RPMI8226 (cell line): Measurements from ENCODE around the gene CCDC85C.

ENCODE experiments used
- DNase-seq: peaks from one replicate; pipeline ENCODE4 v3.0.0-alpha.2; 2015

The CCDC85C gene

GRCh38 chr14:99628887-99629618 lies 25.0 kb upstream of the CCDC85C start:
- DNase-seq = peak; percentile 73

DNA sequence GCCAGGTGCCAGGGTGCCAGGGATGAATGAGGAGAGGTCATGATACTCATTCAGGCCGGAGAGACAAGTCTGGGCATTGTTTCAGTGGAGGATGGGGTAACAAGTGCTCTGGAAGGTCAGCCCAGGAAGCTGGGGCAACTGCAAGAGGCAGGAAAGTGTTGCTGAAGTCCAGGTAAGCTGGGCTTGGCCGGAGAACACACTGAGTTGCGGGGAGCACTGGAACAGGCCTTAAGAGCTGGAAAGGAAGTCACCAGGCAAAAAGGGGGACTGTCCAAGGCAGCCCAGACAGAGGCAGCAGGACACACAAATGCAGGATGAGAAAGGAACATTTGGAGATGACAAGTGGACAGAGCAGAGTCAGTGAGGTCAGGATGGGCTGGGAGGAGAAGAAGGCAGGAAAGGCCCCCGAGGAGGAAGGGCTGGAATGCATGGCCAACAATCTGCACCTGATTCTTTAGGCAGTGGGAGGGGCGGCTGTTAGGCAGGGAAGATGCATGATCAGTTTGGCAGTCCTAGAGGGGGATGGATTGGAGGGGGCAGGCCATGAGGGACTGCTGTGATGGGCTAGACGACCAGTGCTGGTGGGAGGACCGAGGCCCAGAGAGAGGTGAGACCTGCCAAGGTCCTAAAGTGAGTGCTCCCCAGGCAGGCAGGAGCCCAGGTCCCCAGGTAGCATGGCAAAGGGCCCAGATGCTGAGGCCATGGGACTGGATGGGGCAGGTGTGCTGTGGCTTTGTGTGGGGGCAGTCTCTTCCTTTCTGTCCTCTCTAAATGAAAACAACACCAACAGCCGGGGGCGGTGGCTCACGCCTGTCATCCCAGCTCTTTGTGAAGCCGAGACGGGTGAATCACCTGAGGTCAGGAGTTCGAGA lies 23.7 kb upstream of the CCDC85C start:
- DNase-seq = peak; percentile 71

GRCh38 chr14:99627100-99627499 lies 23.1 kb upstream of the CCDC85C start:
- no peak for DNase-seq

DNA sequence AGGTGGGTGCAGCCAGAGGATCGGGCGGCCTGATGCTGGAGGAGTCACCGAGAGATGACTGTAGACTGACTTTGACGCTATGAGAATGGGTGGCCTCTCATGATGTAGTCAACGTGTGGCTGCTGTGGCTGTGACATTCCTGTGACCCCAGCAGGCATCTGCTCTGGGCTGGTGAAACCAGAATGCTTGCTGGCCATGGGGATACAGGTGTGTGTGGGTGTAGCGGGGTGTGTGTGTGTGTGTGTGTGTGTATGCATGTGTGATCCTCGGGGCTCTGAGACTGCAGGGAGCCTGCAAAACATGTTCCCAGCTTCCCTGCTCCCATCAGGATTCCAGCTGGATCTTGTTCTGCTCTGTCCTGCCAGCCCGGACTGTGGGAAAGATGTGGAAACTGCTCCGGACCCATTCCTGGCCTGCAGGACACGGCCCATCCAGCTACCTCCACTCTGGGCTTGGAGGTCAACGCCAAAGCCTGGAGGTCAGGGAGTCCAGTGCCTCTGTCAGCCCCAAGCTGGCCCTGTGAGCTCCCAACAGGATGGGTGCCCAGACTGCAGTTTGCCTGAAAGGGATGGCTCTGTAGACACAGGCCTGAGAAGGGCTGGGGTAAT lies 22.1 kb upstream of the CCDC85C start:
- peak; percentile 67 for DNase-seq

DNA sequence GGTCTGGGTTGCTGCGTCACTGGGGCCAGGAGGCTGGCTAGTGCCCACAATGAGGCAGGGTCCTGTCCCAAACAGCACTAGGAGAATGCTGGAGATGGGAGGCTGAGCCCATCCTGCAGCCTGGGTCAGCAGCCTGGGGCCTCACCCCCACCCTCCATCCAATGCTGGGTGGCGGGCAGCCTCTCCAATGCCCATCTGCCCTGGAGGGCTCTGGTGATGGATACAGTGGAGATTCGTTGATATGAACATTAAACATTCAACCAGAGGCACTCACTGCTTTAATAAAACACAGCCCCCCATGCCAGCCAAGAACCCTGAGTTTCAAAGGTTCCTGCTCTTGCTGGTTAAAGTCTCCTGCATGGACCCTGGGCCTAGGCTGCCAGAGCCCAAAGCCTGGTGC lies 21.5 kb upstream of the CCDC85C start:
- no peak for DNase-seq

- peak; percentile 47 for DNase-seq
These were observed 21.0 kb upstream of the CCDC85C start for GRCh38 chr14:99624971-99625370.

DNA sequence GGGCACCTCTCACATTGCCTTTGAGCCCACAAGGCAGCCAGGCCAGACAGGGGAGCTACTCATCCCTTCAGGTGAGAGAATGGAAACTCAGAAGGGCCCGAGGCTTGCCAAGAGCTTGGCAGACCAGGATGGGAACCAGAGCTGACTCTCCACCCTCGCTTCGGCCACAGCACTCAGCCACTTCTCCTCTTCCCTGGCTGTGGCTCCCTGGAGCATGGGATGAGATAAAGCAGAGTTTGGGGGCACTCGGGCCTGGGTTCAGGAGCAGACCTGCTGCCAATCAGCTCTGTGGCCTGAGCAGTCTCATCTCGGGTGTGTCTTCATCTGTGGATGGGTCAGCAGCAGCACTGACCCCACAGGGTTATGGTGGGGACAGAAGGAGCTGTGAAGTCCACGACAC lies 20.0 kb upstream of the CCDC85C start:
- no peak for DNase-seq

GRCh38 chr14:99621948-99622347 lies 17.9 kb upstream of the CCDC85C start:
- DNase-seq = no peak

- DNase-seq = no peak
These were observed 16.1 kb upstream of the CCDC85C start for GRCh38 chr14:99619835-99620834.

DNA sequence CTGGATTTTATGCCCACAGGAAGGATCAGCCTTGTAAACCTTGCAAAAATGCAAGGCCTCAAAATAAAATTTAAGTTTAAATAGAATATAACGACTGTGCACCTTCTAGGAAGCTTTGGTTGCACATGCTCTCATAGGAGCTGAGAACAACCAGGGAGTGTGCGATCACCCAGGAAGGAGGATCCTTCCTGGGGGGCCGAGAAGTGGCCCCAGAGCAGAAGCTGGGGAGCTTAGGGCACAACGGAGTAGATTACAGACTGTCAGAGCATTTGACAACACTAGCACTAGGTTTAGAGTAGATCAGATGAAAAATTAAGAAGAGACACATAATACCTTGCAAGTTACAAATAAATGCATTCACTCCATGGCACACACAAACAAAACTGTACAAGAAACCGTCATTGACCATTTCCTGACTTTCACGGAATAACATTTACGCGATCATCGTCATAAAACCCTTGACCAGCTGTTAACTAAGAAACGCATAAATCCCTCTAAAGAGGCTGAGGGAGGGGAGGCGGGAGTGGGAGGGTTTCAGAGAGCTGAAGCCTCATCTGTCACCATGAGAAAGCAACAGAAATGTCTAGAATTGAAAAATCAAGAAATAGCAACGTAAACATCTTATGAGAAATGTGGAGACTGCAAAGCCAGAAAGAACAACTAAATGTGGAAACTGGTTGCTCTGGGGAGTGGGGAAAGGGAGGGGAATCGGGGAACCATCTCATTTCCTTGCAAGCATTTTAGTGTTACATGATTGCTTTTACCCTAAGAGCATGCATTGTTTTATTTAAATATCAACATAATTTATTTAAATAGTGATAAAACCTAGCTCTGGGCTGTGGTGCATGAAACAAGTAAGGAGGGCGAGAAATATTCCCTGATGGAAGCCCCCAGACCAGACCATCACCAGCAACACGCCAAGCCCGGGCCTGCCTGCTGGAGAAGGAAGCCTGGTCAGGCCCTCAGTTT lies 13.1 kb upstream of the CCDC85C start:
- no peak for DNase-seq

- no peak for DNase-seq
These were observed 11.6 kb upstream of the CCDC85C start for GRCh38 chr14:99615497-99616157.

- no peak for DNase-seq
These were observed 8.8 kb upstream of the CCDC85C start for GRCh38 chr14:99612738-99613330.

DNA sequence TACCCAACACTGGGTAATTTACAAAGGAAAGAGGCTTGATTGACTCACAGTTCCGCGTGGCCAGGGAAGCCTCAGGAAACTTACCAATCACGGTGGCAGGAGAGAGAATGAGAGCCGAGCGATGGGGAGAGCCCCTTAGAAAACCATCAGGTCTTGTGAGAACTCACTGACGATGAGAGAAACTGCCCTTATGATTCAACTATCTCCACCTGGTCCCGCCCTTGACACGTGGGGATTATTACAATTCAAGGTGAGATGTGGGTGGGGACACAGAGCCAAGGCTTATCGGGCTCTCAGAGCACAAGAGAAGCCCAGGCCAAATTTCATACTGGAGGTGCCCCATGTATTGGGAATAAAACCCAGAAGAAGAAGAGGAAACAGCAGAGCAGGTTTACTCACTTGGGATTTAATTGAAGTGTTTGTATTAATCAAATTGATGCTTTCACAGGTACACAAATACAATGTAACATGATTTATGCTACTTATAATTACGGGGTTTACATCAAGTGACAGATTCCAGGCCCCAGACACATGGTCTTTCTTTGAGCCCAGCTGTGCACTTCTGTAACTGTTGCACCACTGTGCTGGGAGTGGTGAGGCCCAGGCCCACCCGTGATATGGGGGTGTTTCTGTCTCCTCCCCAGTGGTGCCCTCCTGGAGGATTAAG lies 8.2 kb upstream of the CCDC85C start:
- DNase-seq = no peak

GRCh38 chr14:99611646-99612045 lies 7.6 kb upstream of the CCDC85C start:
- DNase-seq = no peak

DNA sequence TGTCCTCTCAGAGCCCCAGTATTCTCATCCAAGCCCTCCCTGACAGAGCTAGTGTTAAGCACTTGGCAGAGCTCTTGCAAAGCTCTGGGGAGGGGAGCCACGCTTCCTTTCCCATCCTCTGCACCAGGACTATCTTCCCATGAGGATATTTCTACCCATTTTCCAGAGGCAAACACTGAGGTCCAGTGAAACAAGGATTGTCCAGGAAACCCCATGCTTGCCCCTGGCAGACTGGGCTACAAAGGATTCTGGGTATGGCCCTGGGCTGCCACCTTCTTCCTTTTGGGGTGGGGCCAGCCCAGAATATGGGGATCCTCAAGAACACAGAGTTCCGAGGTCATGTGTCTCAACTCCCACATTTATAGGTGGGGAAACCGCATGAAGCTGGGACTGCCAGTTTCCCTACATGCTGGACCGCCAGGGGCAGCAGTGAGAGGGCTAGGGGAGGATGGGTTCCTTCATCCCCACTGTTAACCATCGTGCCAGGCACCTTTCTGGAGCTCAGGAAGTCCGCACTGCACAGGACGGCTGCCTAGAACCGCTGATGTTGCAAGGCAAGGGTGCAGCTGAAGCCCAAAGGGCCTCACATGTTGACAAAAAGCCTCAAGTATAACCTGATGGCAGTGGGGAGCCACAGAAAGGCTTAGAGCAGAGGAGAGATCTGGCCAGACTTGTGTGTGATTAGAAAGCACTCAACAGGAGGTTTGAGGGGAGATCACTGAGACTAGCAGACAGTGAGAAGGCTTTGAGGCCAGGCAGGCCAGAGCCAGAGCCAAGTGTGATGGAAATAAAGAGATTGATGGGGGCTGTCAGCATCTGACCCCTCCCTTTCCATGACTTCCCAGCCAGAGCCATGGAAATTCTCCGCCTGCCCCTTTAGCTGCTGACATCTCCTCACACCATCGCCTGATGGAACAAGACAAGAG lies 5.5 kb upstream of the CCDC85C start:
- no peak for DNase-seq

- DNase-seq = no peak
These were observed 4.6 kb upstream of the CCDC85C start for GRCh38 chr14:99608591-99608990.

GRCh38 chr14:99606359-99606758 lies 2.4 kb upstream of the CCDC85C start:
- no peak for DNase-seq

DNA sequence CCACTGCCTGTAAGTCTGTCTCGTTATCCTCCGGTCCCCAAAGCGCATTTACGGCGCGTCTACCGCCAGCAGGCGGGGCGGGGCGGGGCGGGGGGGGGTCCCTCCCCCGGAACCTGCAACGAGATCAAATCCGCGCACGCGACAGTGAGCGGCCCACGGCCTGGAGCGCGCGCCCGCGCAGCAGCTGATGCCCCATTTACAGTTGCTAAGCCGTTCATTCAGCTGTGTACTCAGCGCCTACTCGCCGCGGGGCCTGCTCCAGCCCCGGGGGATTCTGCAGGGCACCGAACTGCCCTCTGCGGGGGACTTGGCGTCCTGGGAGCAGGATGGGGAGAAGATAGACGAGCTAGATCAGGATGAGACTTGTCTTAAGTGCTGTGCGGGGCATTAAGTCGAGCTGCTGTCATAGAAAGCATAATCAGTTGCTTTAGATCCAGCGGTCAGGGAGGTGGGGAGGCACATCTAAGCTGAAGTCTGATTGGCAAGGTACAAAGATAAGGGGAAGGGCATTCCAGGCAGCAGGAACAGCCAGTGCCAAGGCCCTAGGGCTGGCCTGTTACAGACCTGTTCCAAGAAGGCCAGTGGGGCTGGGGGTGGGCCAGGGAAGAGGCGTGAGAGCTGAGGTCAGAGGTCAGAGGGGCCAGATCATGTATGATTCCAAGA lies 1.4 kb upstream of the CCDC85C start:
- DNase-seq = peak; percentile 83
